Inferior parietal cortex (tissue), 1 donor: ENCODE data around the gene CLCN4.

ENCODE experiments used
- DNase-seq: peaks from one replicate; pipeline ENCODE4 v3.0.0-alpha.2; 2016; ENCODE audit errors: extremely low spot score

CLCN4 gene

GRCh38 chrX:10166731-10167151 lies 10.0 kb downstream of the CLCN4 start:
- DNase-seq, result no peak

- DNase-seq, result no peak
Observed at GRCh38 chrX:10167573-10167972, 10.8 kb downstream of the CLCN4 start.

- DNase-seq, result no peak
Observed at GRCh38 chrX:10168226-10168625, 11.5 kb downstream of the CLCN4 start.

DNA sequence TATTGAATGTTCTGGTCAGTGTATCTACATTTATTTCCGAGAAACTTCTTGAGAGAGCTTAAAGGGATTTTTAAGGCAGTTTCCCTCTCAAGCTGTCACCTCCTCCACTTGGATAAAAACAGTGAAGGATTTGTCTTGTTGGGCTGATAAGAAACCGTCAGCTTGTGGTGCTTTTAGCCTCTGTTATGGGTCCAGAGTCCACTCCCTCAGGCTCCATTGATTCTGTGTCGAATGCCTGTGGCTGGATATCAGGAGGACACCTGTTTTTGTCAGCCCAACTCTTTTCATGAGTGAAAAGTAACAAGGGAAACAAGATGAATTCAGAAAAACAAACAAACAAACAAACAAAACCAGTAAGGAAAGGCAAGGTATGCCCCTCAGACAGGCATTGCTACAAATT lies 12.4 kb downstream of the CLCN4 start:
- DNase-seq, result no peak

DNA sequence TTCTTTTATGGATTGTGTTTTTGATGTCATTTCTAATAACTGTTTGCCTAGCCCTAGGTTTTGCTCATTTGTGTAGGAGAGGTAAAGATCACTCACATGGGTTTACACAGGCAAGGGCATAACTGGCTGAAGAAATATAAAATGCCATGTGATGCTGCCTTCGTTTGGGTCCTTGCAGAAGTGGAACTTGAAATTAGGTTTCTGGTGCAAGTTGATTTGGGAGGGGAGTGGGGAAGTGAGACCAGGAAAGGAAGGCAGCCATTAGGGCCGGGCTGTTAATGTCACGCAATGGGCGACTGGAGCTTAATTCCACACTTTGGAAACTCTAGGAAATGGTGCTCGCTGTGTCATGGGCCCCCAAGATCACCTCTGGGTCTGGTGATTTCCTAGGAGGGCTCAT lies 14.5 kb downstream of the CLCN4 start:
- DNase-seq, result no peak

- DNase-seq, result no peak
Observed at GRCh38 chrX:10172877-10173276, 16.1 kb downstream of the CLCN4 start.

DNA sequence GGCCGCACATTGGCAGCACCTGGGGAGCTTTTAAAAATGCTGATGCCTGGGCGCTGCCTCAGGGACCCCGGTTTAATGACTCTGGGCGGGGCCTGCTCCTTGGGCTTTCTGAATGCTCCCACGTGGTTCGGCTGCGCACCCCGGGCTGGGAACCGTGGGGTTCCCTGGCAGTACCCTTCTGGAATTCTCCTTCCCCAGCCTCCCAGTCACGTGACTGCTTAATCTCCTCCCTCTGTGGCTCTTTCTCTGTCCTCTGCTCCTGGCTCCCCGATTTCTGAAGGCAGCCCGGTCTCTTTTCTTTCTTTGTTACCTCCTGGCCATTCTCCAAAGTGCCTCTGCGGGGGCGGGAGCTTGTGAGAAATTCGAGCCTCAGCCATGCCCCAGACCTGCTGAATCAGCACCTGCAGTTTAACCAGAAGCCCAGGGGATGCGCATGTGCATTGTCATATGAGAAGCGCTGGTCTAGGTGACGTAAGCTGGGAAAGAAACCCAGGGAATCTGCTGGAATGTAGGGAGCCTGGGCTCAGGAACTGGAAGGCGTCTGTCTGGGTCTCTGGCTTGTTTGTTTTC lies 16.6 kb downstream of the CLCN4 start:
- DNase-seq, result no peak

GRCh38 chrX:10174051-10174450 lies 17.3 kb downstream of the CLCN4 start:
- no peak for DNase-seq

DNA sequence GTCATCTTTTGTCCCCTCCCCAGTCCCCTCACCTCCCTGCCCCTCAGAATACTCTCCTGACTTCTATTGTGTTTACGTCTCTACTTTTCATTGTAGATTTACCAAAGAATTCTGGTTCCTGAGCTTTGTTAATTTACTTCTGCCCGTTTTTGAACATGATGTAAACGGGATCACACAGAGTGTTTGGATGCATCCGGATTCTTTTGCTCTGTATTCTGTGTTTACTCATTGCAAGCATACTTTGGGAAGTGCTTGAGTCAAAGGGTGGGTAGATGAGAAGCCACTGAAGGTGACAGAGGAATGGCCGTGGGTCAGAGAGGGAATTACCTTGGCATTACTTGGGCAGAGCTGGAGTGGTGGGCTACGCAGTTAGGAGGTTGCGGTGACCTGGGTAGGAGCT lies 18.0 kb downstream of the CLCN4 start:
- no peak for DNase-seq

GRCh38 chrX:10175319-10175871 lies 18.6 kb downstream of the CLCN4 start:
- DNase-seq, result no peak

- DNase-seq, result no peak
Observed at GRCh38 chrX:10176121-10177003, 19.6 kb downstream of the CLCN4 start.

- DNase-seq, result no peak
Observed at GRCh38 chrX:10177004-10177396, 20.2 kb downstream of the CLCN4 start.

GRCh38 chrX:10177601-10178000 lies 20.8 kb downstream of the CLCN4 start:
- no peak for DNase-seq

DNA sequence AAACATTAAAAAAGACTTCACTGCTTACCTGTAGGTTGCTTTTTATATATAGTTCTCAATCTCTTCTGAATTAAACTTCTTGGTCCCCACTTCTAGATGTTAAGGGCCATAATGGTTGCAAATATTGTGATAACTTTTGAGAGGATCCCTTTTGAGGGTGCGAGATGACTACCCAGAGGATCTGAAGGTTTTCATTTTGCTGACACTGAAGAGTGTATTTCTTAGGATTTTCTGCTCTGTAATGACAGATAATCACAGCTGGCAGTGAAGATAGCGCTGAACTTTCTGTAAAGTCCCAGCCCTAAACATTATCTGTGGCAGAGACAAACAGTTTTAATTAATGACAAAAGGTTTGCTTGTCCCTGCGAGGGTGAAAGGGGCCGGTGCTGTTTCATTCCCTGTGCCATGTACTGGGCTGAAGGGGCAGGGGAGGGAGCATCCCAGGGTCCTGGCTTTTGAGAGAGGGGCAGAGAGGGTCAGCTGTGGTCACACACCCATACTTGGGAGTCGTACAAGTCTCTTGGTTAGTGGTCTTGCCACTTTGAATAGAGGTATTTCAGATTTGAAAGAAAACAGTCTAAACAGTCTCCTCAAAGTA lies 22.2 kb downstream of the CLCN4 start:
- no peak for DNase-seq

DNA sequence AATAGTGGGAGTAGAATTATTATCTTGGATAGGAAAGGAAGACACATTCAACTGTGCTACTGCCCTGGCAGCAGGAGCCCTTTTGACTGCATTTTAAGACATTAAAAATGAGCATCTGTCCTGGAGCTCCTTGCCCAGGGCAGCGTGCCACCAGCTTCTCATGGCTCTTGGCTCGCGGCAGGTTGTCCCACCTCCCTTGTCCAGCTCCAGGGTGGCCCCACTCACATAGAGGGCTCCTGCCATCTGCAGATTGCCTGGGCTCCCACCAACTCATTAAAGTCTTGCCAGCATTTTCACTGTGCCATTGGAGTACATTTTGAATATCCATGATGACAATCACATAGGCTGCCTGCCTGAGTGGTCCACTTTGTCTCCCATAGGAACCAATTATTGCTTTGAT lies 27.0 kb downstream of the CLCN4 start:
- no peak for DNase-seq

- DNase-seq, result no peak
Observed at GRCh38 chrX:10184411-10184810, 27.6 kb downstream of the CLCN4 start.

DNA sequence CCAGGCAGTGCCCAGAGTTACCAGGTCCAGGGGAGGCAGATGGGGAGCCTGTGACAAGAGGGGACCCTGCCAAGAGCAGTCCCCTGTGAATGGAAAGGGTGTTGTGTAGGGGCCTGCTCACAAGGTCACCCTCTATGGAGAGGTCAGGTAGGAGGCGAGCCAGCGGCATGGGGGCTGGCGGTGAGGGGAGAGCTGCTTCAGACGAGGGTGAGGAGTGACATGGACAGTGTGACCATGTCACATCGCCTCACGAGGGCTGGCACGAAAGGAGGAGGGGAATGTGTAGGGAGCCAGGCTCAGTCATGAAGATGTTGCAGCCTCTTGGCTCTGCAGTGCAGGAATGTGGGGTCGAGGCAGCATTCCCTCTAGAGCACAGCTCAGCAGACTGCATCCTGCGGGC lies 29.6 kb downstream of the CLCN4 start:
- DNase-seq, result no peak

DNA sequence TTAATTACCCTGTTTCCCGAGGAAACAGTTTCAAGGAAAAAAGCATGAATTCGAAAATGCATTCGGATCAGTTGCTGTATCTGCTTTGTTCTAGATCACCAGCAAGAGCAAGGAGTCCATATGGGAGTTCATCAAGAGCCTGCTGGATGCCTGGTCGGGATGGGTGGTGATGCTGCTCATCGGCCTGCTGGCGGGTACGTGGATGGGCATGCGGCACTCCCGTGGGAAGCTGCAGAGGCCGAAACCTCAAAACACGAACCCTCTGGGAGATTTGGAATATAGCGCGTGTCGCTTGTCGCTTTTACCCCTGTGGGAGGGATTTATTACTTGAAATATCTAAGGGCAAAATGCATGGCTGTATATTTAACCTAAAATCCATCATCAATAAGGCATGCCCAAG lies 30.6 kb downstream of the CLCN4 start:
- DNase-seq, result no peak

- peak; percentile 89 for DNase-seq
Observed at GRCh38 chrX:10189317-10190268, 32.8 kb downstream of the CLCN4 start.

GRCh38 chrX:10190367-10190766 lies 33.6 kb downstream of the CLCN4 start:
- peak; percentile 65 for DNase-seq

GRCh38 chrX:10193587-10193986 lies 36.8 kb downstream of the CLCN4 start:
- no peak for DNase-seq

DNA sequence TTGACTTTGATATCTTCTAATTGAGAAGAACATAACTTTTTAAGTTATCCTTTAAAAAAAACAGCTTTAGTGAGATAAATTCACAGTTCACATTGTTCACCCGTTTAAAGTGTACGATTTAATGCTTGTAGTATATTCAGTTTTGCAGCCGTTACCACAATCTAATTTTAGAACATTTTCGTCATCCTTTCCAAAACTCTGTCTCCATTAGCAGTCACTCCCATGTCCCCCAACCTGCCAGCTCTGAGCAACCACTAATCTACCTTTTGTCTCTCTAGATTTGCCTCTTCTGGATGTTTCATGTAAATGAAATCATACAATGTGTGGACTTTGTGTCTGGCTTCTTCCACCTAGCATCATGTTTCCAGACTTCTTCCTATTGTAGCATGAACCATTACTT lies 38.6 kb downstream of the CLCN4 start:
- DNase-seq, result no peak
